Measurements from ENCODE around the gene PRRG1.
"Not testable (repeated sequence)": the region's sequence is repeated elsewhere in the genome, so short reads cannot be mapped to it uniquely, and the experiment has no call there.

Gene PRRG1

GRCh38 chrX:37470711-37471110, 121.5 kb downstream of the PRRG1 start:
- no peak for DNase-seq (ENCODE audit: low spot score)

- no peak for DNase-seq (ENCODE audit: low spot score)
Measured at GRCh38 chrX:37472836-37473235, 123.7 kb downstream of the PRRG1 start.

DNA sequence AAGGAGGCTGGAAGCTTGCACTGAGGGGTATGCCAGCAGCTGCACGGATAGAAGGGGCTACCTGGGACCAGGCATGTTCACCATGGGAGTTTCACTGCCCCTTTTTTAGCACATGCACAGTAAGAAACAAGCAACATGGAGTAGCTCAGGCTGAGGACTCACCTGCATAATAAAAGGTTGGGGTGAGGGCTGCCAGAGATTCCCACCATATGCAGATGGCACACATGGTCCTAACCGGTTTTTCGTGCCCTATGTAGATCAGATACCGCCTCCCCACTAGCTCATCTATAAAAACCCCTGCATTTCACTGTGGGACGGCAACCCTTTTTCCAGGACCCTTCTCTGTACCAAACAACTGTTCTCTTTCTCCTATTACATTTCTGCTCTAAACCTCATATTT, 125.3 kb downstream of the PRRG1 start:
- DNase-seq (ENCODE audit: low spot score): no peak

- no peak for DNase-seq (ENCODE audit: low spot score)
Measured at GRCh38 chrX:37476571-37477170, 127.5 kb downstream of the PRRG1 start.

DNA sequence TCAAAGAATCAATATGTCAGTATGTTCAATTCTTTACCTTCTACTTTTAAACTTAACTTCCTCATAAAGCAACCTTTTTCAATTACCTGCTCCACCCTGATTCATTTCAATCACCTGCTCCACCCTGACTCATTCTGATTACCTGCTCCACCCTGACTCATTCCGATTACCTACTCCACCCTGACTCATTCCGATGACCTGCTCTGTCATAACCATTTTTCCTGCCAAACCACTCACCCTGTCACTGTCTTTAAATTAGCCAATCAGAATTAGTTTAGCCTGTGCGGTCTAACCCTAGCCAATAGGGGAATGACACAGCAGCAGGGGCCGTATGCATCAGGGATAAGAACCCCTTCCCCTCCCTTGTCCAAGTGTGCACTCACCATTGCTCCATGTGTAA, 135.2 kb downstream of the PRRG1 start:
- not testable (repeated sequence) for DNase-seq (ENCODE audit: low spot score)

DNA sequence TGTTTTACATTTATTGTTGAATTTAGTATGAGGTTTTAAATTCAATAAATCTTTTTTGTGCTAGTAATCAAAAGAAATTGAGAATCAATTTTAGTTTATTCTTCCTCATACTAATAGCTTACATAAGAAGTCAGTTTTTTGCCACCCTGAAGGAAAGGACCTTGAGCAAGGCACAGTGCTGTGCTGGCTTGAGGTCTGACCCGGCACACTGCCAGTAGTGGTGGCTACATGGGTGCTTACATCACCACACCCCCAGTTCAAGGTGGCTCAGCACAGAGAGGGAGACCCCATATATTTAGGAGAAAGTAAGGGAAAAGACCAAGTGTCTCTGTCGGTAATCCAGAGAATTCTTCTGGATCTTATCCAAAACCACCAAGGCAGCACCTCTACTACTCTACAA, 136.3 kb downstream of the PRRG1 start:
- no peak for DNase-seq (ENCODE audit: low spot score)

- DNase-seq (ENCODE audit: low spot score): no peak
Measured at GRCh38 chrX:37487271-37487670, 138.1 kb downstream of the PRRG1 start.

GRCh38 chrX:37488323-37488722, 139.2 kb downstream of the PRRG1 start:
- DNase-seq (ENCODE audit: low spot score): no peak

DNA sequence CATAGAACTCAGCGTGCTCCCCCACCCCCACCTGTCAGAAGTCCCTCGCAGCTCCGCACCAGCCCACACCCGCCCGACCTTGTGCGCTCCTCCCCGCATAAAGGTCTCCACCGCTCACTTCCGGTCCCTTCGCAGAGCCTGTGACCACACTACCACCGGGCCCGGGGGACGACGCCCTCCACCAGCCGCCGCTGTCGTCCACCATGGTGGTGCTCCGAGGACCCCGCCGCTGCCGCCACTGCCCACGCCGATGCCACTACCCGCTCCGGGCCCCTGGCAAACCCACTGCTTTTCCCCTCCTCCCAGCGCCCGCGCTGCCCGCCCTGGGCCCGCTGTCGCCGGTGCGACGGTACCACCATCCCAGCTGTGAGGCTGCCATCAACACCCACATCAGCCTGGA, 142.5 kb downstream of the PRRG1 start:
- no peak for DNase-seq (ENCODE audit: low spot score)

- DNase-seq (ENCODE audit: low spot score): peak; percentile 20
Measured at GRCh38 chrX:37495760-37496159, 146.6 kb downstream of the PRRG1 start.

GRCh38 chrX:37497126-37497525, 148.0 kb downstream of the PRRG1 start:
- not testable (repeated sequence) for DNase-seq (ENCODE audit: low spot score)

- not testable (repeated sequence) for DNase-seq (ENCODE audit: low spot score)
Measured at GRCh38 chrX:37498323-37498722, 149.2 kb downstream of the PRRG1 start.

DNA sequence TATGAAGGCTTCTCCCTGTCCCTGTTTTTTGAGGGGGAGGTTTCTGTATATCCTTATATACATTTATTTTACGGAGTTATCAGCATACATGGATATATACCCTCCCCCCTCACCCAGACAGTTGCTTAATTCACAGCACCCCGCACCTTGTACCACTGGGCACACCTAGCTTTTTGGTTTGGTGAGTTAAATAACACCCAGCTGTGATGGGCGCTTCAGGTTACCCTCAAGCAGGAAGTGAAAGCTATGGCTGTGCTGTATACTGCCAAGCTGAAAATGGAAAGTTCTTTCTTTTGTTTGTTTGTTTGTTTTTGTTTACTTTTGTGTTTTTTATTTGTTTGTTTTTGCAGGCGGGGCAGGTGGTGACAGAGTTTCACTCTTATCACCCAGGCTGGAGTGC, 150.5 kb downstream of the PRRG1 start:
- DNase-seq (ENCODE audit: low spot score): not testable (repeated sequence)

DNA sequence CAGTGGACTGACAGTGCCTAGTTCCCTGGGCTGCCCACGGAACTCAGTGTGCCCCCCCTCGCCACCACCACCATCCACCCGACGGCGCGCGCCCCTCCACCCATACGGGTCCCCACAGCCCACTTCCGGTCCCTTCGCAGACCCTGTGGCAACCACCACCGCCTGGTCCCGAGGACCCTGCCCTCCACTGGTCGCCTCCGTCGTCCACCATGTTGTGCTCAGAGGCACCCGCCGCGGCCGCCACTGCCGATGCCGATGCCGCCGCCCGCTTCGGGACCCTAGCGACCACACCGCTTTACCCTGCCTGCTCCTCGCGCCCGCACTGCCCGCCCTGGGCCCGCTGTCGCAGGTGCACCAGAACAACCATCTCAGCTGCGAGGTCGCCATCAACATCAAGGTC, 155.8 kb downstream of the PRRG1 start:
- no peak for DNase-seq (ENCODE audit: low spot score)

Data from NAMALWA (cell line).